ENCODE measurements around the gene SLC16A2.
"Not testable (repeated sequence)": the region's sequence is repeated elsewhere in the genome, so short reads cannot be mapped to it uniquely, and the experiment has no call there.

Gene SLC16A2

DNA sequence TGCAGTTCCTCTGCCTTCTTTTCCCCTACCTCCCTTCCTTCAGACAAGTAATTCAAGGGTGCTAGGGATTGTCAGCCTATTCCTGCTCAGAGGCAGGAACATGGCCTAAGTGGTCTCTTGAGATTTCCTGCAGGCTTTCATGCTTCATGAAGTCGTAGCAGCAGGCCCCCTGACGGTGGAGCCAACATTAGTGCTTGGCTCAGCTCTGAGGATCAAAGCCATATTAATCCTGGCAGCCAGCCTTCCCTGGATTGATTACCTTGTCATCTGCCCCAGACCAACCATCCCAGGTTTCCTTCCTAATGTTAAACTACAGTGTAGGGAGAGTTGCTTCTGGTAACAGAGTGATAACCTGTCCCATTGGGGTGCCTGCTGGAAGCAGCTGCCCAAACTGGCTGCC is 84.1 kb downstream of the SLC16A2 start:
- no peak for DNase-seq (ENCODE audit: extremely low read depth in 1 of 2, low read depth in 1 of 2)

DNA sequence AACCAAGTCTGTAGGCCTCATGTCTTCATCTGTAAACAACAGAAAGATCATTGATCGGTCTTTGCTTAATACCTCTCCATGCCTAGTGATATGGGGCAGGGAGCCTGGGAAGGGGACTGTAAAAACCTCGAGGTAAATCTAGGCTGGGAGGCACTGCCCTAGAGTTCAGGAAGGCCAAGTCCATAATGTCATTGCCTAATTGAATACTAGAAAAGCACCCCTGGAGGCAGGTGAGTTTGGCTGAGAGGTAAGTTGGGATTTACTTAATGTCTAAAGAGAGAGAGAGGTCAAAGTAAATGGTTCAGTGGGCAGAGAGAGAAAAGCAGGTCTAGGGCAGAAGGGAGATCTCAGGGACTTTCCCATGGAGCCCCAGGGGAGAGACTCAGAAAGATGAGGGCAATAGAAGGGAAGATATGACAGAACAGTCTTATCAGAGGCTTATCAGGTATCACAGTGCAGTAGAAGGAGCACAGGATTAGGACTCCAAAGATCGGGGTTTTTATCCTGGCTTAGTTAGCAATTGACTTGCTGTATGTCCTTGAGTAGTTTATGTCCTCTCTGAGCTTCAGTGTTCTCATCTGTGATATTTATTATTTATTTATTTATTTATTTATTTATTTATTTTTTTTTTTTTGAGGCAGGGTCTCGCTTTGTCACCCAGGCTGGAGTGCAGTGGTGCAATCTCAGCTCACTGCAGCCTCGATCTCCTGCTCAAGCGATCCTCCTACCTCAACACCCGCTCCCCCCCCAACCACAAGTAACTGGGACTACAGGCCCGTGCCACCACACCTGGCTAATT is 85.2 kb downstream of the SLC16A2 start:
- no peak for DNase-seq (ENCODE audit: extremely low read depth in 1 of 2, low read depth in 1 of 2)

DNA sequence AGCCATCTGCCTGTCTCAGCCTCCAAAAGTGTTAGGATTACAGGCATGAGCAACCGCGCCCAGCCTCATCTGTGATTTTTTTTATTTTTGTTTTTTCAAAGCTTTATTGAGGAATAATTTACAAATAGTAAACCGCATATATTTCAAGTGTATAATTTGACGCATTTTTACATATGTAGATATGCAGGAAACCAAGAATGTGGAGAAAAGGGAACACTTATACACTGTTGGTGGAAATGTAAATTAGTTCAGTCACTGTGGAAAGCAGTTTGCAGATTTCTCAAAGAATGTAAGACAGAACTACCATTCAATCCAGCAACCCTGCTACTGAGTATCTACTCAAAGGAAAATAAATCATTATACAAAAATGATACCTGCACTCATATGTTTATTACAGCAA is 85.9 kb downstream of the SLC16A2 start:
- no peak for DNase-seq (ENCODE audit: extremely low read depth in 1 of 2, low read depth in 1 of 2)

DNA sequence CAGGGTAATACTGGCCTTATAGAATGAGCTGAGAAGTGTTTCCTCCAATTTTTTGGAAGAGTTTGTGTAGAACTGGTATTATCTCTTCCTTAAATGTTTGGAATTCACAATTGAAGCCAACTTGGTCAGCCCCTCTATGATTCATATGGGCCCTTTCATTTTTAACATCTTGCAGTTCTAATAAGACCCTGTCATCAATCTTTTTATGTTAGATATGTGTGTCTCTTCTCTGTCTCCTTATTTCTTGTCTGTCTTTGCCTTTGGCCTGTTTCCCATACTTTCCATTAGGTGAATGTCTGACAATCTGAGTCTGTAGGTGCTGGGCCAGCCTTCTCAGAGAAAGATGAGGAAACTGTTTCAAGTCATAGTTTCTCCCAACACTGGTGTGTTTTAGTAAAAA is 88.7 kb downstream of the SLC16A2 start:
- DNase-seq (ENCODE audit: extremely low read depth in 1 of 2, low read depth in 1 of 2), result no peak

DNA sequence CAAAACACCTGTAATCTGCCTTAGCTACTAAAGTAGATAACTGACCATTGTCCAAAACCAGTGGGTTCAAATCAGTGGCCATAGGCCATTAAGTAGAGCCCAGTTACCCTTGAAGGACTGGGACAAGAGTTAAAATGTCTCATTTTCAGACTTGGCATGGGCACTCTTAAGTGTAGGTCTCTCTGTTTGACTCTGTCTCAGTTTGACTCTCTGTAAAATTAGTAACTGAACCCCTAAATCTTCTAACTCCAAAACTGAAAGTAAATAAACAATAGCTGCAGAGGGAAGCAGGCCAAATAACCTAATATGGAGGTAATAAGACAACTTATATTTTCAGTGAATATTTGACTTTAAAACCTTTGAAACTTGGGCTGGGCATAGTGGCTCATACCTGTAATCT is 89.1 kb downstream of the SLC16A2 start:
- DNase-seq (ENCODE audit: extremely low read depth in 1 of 2, low read depth in 1 of 2), result no peak

DNA sequence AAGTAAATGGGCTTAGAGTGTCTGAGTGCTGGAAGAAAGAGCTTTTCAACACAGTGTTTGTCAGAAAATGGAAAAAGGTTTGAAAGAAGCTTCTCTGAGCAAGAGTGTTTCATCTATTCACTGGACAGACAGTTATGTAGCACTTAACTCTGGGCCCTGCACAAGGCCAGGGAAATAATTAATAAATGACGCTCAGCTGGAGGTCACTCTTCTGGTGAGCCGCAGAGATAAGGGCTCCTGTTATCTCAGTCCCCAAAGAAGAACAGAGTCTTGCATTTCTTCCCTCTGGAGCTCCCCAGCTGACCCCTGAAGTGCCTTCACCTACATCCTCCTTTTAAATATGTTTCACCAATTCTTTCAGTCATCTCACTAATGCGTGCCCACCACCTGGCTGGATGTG is 90.4 kb downstream of the SLC16A2 start:
- DNase-seq (ENCODE audit: extremely low read depth in 1 of 2, low read depth in 1 of 2), result no peak

DNA sequence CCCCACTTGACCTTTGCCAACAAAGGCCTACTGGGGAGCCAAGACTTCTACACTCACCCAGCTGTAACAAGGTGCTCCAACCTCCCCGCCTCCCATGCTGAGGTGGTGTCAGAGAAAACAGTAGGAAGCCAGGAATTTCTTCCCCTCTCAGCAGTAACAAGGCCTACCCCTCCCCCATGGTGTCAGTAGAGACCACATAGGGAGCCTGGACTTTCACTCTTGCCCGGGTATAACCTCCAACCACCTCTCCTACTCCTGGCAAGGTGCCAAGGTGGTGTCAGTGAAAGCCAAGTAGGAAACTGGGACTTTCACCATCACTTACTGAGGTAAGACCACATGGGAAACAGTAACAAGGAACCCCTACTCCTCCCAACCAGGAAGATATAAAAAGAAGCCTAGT is 93.1 kb downstream of the SLC16A2 start:
- DNase-seq (ENCODE audit: extremely low read depth in 1 of 2, low read depth in 1 of 2), result no peak

DNA sequence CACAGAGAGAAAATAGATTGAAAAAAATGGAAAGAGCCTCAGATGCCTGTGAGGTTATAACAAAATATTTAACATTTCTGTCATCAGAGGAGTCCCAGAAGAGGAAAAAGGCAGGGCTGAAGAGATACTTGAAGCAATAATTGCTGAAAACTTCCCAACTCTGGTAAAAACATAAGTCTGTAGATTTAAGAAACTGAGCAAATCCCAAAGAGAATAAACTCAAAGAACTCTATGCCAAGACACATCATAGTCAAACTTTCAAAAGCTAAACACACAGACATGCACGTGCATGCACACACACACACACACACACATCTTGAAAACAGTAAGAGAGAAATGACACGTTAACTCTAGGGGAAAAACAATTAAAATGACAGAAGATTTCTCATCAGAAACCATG is 94.1 kb downstream of the SLC16A2 start:
- DNase-seq (ENCODE audit: extremely low read depth in 1 of 2, low read depth in 1 of 2), result no peak

DNA sequence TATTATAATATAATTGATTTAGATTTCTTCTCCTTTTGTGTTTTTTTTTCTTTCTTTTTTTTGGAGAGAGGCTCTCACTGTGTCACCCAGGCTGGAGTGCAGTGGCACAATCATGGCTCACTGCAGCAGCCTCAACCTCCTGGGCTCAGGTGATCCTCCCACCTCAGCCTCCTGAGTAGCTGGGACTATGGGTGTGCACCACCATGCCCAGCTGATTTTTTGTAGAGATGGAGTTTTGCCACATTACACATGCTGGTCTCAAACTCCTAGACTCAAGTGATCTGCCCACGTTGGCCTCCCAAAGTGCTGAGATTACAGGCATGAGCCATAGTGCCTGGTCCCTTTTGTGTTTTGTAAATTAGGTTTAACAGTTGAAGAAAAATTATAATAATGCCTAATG is 94.7 kb downstream of the SLC16A2 start:
- DNase-seq (ENCODE audit: extremely low read depth in 1 of 2, low read depth in 1 of 2), result not testable (repeated sequence)

DNA sequence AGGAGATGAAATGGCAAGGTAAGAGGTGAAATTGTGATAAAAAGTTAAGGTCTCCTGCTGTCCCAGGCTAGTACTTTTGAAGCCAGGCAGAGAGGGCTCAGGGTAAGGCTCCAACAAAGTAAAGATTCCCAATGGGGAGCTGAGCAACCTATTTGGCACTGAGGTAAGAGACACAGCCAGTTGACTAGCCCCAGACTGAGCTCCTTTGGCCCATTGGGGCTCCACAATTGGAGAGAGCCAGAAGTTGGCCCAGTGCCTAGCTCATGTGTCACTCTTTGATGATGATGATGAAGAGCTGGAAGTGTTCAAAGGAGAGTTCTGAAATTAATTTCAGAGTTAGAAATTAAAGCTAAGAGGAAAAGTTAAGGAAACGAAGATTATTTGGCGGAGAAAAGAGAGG is 98.6 kb downstream of the SLC16A2 start:
- DNase-seq (ENCODE audit: extremely low read depth in 1 of 2, low read depth in 1 of 2), result no peak

DNA sequence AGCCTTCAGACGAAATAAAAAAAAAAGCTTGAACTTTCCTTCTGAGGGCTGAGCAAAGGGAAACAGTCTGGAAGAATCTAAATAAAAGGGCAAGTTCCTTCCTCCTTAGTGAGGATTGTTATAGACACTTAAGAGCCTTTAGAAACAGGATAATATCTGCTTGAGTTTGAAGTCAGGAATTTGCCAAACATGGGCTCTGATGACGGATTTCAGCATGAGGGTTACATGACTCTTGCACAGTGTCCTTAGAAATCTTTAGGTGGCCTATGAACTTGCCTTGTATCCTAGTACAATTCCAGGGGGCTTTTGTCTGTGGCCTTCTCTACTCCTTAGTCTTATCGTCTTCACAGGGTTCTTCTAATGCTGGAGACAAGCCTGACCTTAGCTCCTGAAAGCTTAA is 99.0 kb downstream of the SLC16A2 start:
- DNase-seq (ENCODE audit: extremely low read depth in 1 of 2, low read depth in 1 of 2), result no peak

DNA sequence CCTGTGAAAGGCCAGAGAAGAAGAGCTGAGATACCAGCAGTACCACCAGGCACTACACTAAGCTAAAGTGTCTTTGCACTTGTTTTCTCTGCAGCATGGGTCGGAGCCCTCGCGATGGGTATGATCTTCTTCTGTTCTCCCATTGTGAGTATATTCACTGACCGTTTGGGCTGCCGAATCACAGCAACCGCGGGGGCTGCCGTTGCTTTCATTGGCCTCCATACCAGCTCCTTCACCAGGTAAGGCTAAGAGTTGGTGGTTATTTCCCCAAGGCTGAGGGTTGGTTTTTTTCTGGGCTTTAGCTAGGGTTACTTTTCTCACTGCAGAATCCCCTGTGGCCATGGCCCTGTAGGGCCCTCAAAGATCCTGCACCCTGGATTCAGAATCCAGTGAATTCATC is 99.6 kb downstream of the SLC16A2 start:
- no peak for DNase-seq (ENCODE audit: extremely low read depth in 1 of 2, low read depth in 1 of 2)

DNA sequence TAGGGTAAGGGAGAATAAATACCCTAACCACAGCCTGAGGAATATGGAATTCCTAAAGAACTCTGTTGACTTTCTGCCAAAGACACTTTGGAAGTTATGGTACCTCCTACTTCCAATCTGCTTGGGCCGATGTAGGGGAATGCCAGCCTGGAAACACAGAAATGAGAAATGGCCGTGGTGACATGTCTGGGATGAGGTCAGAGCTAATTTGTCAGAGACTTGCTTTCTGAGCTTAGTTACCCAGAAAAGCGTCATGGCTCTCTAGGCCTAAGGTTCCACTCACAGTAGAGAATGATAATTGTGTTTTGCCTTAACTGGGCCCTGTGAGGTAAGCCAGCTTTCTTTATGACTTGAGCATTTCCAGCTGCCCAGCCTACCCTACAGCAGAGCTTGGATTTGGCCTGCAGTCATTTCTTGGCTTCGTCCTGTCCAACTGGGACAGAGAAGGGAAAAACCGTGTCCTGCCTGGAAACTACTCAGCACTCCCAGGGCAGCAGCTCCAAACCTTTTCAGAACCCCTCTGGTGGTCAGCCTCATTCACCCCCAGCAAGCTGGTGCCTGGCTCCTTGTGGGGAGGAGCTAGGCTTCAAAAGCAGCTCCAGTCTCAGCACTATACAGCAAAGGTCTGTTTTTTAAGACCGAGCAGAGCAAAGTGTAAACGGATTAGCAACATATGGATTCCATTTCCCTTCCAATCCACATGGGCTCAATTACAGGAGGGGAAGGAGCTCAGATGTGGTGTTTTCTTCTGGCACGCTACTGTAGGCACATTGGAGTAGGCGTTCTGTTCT is 100.9 kb downstream of the SLC16A2 start:
- DNase-seq (ENCODE audit: extremely low read depth in 1 of 2, low read depth in 1 of 2), result no peak

DNA sequence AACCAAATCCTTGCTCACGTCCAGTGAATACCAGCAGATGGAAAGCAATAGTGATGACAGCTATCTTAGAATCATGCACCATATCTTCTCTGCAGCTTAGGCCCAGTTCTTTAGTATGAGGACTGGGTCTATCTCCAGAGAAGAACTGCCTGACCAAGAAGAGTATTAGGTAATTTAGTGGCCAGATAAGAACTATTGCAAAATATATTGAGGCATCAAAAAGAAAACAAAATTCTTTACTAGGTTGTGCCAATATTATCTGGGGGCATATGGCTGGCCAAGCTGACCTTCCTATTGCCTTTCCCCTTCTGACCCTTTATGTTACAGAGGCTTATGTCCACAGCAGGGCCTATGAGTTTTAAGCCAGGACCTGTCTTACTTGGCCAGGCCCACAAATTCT is 101.9 kb downstream of the SLC16A2 start:
- no peak for DNase-seq (ENCODE audit: extremely low read depth in 1 of 2, low read depth in 1 of 2)

DNA sequence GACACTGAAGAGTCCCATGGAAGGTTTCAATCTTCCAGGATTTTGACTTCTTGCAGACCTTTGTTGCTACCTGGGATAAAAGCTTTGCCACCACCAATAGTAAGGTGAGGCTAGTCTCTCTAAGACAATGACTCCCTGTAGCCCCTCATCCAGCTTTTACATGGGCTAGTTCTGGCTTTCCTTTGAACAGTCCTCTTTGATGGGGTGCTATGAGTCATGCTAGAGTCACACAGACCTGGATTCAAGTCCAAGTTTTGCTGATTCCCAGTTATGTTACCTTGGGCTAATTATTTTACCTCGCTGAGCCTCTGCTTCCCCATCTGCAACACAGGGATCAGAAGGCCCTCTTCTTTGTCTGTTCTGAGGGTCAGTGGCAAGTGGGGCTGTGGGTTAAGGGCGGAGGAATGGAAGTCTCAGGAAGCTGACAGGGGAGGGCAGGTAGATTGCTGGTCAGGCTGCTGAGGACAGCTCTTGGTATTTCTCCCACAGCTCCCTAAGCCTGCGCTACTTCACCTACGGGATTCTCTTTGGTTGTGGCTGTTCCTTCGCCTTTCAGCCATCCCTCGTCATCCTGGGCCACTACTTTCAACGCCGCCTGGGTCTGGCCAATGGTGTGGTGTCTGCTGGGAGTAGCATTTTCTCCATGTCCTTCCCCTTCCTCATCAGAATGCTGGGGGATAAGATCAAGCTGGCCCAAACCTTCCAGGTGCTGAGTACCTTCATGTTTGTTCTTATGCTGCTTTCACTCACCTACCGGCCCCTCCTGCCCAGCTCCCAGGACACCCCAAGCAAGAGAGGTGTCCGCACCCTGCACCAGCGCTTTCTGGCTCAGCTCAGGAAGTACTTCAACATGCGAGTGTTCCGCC is 102.8 kb downstream of the SLC16A2 start:
- DNase-seq (ENCODE audit: extremely low read depth in 1 of 2, low read depth in 1 of 2), result no peak

DNA sequence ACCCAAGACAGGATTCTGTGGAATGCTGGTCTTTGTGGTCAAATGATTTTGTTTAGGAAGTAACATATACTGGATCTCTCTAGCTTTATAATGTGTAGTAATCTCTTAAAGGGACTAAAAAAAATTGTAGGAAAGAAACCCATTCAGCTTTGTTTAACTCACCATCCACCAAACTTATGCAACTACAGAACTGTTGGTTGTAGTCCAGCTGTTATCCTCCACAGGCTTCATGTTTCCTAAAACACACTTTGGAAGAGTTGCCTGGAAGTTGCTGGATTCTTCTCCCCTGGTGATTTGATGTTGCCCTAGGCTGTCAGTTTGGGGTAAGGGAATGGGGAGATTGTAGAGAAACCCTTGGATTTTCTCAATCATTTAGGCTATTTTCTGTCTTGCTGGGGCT is 103.8 kb downstream of the SLC16A2 start:
- no peak for DNase-seq (ENCODE audit: extremely low read depth in 1 of 2, low read depth in 1 of 2)

DNA sequence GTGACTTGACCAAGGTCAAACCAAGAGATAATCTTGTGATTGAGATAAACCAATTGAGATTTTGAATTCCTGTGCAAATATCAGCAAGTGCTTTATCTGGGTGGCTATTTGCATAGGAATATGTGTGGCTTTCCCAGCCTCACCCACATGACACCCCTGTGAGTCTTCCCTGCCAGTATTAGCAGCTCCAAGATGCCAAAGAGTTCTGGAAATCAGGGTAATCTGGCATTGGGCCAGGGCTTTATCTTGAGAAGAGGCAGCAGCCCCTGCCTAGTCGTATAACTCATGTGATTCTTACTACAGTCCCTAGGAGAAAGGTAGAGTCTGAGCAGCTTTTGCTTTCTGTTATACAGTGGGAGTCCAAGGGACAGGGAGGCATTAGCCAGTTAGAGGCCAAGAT is 105.5 kb downstream of the SLC16A2 start:
- no peak for DNase-seq (ENCODE audit: extremely low read depth in 1 of 2, low read depth in 1 of 2)

DNA sequence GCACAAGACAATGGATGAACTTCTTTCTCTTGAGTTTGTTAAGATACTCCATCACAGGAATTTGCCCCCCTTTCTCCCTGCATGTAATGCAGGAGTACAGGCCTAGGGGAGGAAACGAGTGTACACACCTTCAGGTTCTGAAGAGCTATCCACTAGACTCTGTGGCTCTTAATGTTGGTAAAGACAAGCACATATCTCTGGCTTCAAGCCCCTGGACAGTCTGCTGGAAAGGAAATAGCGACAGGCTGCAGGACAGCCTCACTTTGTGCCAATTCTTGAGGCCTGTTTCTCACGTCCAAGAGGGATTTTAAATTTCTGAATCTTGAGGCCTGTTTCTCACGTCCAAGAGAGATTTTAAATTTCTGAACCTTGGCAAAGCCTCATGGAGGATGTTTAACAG is 106.1 kb downstream of the SLC16A2 start:
- DNase-seq (ENCODE audit: extremely low read depth in 1 of 2, low read depth in 1 of 2), result no peak

DNA sequence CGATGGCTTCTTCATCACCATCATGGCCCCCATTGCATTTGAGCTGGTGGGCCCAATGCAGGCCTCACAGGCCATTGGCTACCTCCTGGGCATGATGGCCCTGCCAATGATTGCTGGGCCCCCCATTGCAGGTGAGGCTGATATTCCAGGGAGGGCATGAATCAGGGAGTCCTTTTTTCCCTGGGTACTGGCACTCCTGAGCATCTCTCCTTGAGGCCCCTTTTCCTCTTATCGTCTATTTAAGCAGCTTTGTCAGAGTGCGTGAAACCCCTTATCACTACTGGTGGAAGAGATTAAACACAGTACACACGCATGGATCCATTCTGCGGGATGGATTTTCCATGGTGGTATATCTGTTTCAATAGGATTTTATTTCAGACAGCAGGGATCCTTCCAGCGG is 108.0 kb downstream of the SLC16A2 start:
- DNase-seq (ENCODE audit: extremely low read depth in 1 of 2, low read depth in 1 of 2), result no peak

DNA sequence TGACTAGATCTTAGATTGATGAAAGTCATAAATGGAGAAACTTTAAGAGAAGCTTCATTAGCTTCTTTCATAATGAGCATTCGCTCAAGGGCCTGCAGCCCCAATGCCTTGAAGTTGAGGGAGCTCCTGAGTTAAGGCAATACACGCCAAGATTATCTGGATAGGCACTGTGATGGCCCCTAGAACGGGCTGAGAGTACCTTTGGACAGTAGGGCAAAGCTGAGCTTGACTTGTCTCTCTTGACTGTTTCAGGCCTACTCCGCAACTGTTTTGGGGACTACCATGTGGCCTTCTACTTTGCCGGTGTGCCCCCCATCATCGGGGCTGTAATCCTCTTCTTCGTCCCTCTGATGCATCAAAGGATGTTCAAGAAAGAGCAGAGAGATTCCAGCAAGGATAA is 109.8 kb downstream of the SLC16A2 start:
- DNase-seq (ENCODE audit: extremely low read depth in 1 of 2, low read depth in 1 of 2), result no peak

DNA sequence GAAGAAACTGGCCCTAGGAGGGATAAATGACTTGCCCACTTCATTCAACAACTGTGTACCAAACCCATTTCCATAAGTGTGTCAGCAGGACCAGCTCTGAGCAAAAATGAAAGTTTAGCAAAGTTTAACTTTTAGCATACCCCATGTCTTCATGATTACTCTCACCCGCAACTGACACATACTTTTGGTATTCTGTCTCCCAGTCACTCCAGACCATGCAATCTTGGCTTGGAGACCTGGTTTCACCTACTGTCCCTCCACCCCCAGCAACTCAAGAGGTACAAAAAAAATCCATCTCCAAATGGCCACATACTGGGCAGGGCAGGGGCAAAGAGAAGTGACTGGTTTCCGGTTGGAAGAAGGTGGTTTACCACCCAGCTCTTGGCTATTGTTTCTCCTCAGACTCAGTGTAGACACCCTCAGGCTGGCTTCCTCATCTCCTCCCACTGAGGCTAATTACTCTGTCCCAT is 113.3 kb downstream of the SLC16A2 start:
- DNase-seq (ENCODE audit: extremely low read depth in 1 of 2, low read depth in 1 of 2), result no peak

DNA sequence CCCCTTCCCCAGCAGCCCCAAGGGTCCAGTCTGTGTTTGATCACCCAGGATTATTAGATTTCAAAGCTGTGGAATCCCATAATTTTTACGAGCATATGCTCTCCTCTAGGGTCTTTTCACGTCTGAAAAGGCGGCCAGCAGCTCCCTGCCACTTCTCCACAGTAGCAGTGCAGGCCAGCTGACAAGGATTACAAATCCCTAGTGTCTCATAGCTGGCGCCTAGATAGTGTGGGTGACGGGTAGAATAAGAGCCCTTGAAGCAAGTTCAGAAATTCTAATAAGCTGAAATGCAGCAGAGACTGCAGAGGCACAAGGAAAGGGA is 113.8 kb downstream of the SLC16A2 start:
- DNase-seq (ENCODE audit: extremely low read depth in 1 of 2, low read depth in 1 of 2), result no peak

Measured in stimulated activated CD8-positive, alpha-beta memory T cell treated with anti-CD3 and anti-CD28 coated beads, Interleukin-7, amount 100 ng/mL, for 48 hours (primary cell).